ENCODE results near the gene FAM210B.

- TF ChIP-seq CTCF (IDR thresholded peaks at IDR 0.05; ENCODE audit: low read depth, low read length, poor library complexity, severe bottlenecking) (no peak), EZH2phosphoT487 (IDR thresholded peaks at IDR 0.05; ENCODE audit: borderline replicate concordance, low read length) (no peak)
Measured at GRCh38 chr20:56353356-56353755, 5.4 kb upstream of the FAM210B start.
